Occipital lobe (tissue), 2 donors: Measurements from ENCODE around the gene UQCC2. TPM values are rescaled to one million over a fixed set of nuclear protein-coding genes. Genes with fewer than 3 reads are reported as not detected.
A peak's percentile ranks its signal among the peaks of the same experiment; 100 is the strongest.

Experiments
- DNase-seq: peaks from one replicate; lab custom pipeline; 2025; lab: John Stamatoyannopoulos, UW
- total RNA-seq: library from RNA; depleted of rRNA; stranded (reverse); fragments of >200 nt; gene quantifications from one replicate; pipeline ENCODE4 v1.2.3, GENCODE V29; 2014

The UQCC2 gene
- total RNA-seq: 15.8 TPM

DNA sequence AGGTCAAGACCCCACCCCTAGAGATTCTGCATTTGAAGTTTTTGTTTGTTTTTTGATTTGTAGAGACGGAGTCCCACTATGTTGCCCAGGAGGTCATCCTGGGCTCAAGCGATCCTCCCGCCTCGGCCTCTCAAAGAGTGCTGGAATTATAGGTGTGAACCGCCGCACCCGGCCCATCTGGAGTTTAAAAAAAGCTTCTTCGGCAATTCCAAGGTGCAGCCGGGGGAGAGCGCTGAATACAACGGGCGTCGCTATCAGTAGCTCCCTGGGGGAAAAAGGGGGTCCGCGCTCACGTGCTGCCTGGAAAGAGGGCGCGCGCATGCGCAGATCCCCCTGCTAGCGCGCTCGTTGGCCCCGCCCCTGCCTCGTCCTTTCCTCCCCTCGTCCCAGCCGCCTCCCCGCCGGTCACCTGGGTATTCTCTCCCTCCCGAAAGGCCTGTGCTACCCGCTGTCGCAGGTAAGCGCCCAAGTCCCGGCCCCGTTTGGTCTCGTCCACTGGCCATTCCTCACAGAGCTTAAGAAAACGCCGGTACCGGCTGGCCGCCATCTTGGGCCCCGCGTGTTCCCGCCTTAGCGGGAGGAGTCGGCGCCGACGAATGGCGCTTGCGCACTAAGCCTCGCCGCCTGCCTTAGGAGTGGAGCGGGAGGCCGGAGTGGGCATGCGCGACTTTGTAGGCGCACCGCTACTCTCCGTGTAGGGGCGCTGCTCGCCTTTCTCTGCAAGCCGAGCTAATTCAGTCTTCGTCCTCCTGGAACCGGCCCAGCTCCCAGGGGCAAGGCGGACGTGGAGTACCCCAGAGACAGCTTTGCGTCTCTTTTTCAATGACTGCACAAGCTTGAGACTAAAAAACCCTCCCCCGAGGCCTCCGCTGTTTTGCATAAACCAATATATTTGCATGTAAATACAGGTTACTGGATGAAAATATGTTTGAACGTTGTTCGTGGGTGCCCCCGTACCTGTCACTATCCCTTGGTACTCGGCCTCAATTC lies at the start of gene UQCC2:
UQCC2 (minus strand) TSS at position 561 of the 990 bp plus-strand sequence; CDS start at position 547, 14 bp downstream.
- DNase-seq: peak; percentile 87

DNA sequence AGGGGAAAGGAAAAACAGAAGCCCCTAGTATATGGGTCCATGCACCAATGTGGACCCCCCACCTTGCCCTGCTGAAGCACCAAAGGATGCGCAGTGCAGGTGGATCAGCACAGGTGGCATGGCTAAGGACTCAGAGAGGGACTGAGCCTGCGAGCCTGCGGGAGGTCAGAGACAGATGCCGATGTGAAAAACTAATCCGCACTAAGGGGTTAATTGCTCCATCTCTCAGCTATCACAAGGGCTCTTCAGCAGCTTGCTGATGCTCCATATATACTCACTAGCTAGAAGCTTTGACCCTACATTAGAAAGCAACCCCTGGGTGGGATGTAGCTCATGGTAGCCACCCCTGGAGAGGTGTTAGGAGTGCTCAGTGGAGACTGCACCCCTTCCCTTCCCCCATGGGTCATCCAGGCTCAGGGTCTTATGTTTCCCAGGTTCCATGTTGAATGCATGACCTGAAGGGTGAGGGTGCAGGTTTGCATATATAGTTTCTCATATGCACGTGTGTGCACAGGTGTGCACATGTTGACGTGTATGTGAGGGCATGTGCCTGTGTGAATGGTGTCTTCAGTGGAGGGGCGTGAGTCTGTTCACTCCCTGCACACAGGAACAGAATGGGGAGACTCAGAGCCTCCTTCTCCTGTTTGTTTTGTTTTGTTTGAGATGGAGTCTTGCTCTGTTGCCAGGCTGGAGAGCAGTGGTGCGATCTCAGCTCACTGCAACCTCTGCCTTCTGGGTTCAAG lies 48.6 kb upstream of the UQCC2 start:
- no peak for DNase-seq

DNA sequence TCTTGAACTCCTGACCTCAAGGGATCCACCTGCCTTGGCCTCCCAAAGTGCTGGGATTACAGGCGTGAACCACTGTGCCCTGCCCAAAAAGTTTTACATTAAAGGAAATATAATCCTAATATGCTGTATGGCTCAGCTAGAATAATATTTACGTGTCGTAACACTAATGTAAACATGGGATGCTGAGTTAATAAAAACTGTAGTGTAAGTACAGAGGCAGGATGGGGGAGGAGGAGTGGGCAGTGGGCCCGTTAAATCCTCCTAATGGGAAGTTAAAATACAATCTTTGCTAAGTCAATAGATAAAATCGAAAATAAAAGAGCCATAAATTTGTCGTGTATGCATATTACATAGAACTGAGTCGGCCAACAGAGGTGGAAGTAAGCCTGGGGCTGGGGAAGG lies 47.3 kb upstream of the UQCC2 start:
- no peak for DNase-seq

DNA sequence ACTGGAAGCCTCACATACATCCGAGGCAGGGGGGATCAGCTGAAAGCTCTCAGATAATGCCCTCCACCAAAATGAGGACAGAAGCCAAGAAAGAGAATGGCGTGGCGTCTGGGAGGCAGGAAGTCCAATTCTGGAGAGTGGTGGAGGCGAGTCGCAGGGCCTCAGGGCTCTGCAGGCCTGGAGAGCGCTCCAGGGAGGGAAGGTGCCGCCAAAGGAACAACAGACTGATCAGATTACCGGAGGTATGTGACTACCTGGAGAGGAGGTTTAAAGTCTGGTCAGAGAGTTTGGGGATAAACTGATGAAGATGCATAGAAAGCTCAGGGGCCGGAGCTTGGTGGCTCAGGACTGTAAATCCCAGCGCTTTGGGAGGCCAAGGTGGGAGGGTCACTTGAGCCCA lies 46.4 kb upstream of the UQCC2 start:
- no peak for DNase-seq

DNA sequence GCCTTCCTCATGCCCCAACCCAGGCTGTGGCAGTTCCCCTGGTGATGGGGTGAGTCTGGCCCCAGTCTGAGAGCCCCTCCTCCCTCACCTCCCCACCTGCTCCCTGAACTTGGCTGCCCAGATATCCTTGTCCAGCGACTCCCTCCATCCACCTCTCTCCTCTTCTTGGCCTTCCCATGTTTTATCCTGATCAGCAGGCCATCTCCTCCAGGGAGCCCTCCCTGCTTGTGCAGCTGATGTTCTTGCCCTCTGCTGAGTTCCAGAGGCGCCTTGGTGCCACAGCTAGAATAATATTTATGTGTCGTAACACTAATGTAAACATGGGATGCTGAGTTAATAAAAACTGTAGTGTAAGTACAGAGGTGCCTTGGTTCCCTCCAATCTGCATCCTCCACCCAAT lies 45.6 kb upstream of the UQCC2 start:
- no peak for DNase-seq

DNA sequence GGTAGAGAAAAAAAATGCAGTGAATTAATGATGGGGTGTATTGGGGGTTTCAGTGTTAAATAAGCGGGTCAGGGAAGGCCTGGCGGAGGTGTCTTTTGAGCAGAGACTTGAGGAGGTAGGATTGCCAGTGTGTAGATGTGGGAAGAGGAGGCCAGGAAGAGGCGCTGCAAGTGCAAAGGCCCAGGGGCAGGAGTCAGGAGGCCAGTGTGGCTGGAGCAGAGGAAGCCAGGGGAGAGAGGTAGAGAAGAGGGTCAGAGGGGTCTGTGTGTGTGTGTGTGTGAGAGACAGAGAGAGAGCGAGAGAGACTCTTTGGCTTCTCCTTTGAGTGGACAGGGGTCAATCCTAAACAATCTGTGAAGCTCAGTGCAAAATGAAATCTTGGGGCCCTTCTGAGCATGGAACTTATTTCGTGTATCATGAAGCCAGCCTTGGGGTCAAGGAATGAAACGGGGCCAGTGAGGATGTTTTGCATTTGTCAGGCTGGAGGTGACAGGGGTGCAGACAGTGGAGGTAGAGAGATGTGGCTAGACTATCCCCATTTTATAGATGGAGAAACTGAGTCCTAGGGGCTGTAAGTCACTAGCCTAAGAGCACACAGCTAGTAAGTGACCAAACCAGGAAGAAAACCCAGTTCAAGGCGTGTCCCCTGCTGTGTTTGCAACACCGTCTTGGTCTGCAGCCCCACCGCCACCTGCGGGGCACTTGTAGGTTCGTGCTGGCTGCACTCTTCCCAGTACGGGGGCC lies 44.9 kb upstream of the UQCC2 start:
- no peak for DNase-seq

DNA sequence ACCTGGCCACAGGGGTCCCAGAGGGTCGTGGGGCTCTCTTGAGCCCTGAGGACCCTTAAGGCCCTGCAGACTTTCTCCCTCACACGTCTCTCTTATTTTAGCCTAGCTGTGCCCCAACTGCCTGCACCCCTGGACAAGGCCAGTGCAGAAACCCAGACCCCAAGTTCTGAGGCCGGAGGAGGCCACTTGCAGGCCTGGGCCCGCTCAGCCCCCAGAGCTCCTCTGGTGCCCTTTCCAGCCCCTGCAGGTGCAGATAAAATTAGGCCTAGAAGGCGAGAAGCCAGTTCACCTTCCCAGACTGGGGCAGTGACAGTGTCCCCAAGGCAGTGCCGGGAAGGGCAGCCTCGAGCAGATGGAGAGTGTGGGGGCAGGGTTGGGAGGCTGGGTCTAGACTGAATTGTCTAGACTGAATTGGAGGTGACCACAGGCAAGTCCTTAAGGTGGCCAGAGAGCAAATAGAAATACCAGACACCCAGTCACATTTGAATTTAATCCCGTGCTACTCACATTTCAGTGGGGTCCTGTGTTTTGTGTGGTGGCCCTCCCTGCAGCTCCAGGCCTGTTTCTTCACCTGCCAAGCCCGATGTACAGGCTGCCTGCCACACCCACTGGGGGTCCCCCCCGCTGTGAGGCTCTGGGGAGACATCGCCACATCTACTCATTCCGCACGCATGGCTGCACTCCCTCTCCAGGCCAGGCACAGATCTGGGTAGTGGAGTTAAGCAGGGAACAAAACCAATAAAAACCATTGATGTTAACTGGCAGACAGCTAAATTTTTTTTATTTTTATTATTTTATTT lies 43.8 kb upstream of the UQCC2 start:
- DNase-seq: no peak

DNA sequence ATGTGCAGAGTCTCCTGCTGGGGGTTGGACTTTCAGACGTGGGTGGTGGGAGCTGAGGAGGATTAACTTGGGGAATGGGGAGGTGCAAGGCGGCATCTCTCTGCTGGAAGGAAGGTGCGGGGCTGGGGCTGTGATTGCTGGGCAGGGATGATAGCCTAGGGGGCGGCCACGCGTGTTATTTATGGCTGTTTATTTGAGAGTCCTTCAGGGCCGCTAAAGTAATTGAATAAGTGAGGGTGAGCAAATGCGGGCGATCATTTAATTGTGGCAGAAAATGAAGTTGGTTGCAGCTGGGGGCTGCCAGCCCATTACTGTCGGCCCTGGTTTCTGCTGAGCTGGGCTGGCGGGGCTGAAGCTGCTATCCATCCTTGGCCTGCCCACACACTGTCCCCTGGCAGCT lies 42.7 kb upstream of the UQCC2 start:
- DNase-seq: no peak

DNA sequence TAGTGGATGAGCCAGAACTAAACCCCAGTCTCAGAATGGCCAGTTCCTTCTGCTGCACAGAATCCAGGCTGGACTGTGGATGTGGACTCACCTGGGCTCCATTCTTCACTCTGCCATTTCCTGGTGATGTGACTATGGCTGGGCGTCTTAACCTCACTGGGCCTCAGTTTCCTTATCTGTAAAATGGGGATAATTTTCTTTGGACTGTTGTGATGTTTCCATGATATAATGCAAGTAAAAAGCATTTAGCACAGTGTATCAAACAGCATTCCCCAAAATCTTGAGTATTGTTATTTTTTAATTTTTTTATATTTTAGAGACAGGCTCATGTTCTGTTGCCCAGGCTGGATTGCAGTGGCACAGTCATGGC lies 41.1 kb upstream of the UQCC2 start:
- no peak for DNase-seq

DNA sequence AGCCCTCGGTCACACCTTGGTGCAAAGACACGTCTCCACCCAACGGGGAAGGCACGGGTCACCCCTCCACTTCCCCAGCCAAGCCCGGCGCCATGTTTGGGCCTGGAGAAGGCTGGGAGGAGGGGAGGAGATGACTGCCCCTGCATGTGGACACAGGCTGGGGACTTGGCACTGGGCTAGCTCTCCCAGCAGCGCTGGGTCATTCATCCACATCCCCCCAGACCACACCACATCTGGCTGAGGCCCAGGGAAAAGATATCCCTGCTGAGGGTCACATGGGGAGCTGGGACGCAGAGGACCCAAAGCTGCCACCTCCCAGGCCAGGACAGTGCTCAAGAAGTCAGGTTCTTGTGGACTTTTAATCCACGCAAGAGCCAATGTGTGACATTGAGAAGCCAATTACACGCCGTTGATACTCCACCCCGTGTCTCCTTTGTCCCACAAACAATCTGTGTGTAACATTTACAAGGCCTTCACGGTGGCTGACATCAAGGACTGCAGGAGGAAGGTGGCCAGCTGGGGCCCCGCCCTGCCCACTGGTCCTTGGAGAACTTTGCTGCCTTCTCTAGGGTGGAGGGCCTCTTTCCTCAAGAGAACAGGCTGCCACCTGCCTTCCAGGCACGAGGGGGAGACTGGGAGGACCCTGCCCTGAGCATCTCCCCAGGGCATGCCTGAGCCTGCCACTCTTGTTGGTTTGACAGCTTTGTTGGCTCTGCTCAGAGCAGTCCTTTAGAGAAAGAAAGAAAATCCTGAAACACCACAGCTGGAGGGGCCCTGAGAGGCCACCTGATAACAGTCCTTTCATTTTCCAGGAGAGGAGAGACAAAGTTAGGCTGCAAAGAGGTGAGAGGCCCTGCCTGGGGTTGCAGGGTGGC lies 40.5 kb upstream of the UQCC2 start:
- DNase-seq: no peak

DNA sequence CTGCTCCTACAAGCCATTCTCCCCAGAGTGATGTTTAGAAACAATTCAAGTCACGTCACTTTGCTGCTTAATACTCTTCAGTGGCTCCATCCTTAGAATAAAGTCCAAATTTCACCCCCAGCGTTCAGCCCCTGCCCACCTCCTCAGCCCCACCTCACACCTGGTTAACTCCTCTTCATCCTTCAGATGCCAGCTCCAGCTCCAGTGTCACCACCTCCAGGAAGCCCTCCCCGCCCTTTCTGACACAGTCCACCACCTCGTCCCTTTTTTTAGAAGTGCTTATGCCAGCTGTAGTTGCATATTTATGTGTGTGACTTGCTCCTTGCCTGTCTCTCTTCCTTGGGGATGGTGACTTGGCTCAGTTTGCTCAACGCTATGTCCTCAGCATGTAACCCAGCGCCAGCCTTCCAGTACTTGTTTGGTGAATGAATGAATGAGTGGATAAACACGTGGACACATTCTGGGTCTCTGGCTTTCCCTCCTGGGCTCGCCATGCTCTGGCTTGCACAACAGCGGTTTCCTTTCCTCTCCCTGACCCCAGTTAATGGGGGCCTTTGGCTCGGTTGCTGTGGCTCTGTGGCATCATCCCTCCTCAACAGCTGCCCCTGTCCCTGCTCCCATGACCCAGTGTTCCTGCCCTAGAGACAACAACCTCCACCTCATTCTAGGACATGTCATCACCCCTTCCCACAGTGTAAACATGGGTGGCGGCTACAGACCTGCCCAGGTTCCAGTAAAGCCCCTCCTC lies 38.9 kb upstream of the UQCC2 start:
- DNase-seq: no peak

DNA sequence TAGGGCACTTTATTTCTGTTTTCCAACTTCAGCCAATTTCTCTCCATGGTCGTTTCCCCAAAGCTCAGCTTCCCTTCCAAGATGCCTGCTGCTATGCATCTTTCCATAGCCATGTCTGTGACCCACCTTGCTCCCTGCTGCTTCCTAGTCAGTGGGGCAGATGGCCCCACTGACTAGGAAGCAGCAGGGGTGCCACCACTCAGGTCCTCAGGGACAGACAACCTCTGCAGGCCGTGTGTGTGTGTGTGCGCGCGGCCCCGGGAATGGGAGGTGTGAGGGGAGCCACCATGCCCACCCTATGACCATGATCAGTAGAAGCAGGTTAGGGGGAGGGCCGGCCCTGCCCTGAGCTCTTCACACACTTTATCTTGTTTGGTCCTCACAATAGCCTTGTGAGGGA lies 37.9 kb upstream of the UQCC2 start:
- no peak for DNase-seq

DNA sequence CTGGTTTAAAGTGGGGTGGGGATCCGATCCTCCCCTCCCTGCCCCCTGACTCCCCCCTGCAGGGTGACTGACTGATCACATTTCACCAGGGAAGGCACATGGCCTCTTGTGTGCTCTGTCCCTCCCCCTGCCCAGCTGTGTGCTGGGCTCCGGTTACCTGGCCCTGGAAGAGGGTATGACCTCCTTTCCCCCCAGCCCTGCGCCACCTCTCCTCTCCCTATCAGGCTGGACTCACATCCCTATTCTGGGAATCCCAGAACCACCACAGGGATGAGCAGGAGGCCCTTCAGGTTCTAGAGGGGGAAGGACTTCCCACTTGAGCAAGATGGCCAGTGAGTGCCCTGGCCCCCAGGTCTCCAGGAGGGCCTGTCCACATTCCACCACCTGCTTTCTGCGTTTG lies 37.3 kb upstream of the UQCC2 start:
- DNase-seq: no peak

DNA sequence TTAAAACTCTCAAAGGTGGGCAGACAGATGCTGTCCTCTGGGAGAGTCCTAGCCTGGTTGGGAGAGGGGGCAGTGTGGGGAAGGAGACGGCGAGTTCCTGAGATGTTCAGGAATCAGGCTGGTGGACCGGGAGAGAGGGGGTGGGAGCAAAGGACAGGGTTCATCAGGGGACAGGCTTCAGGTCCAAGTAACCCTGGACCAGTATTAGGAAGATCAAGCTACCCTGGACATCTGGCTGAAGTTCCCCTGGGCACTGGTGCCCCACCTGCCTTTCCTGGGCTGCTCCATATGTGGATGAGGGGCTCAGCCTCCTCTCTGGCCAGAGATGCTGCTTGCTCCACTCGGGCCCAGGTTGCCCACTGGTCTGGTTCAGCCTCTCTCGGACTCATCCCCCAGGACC lies 36.3 kb upstream of the UQCC2 start:
- DNase-seq: no peak

DNA sequence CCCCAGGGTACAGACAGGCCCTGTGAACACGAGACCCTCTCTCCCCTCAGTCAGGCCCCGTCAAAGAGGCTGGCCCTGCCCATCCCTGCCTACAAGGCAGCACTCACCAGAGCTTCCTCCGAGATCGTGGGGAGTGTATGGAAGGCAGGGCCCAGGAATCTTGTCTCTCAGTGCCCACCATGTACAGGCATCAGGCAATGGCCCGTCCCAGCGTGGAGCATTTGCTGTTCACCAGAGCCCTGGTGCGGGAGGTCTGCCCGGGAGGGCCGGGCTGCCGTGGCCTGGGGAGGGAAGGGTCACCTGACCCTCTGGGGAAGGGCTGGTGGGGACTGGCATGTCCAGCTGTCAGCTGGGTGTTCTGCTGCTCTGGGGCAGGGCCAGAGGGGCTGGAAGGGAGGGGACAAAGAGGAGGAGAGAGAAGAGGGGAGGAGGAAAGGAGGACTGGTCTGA lies 35.2 kb upstream of the UQCC2 start, which contains the start of gene IP6K3:
IP6K3 (minus strand) TSS at position 255 of the 450 bp plus-strand sequence. CDS start 11,429 bp downstream, outside the sequence.
- peak; percentile 78 for DNase-seq

DNA sequence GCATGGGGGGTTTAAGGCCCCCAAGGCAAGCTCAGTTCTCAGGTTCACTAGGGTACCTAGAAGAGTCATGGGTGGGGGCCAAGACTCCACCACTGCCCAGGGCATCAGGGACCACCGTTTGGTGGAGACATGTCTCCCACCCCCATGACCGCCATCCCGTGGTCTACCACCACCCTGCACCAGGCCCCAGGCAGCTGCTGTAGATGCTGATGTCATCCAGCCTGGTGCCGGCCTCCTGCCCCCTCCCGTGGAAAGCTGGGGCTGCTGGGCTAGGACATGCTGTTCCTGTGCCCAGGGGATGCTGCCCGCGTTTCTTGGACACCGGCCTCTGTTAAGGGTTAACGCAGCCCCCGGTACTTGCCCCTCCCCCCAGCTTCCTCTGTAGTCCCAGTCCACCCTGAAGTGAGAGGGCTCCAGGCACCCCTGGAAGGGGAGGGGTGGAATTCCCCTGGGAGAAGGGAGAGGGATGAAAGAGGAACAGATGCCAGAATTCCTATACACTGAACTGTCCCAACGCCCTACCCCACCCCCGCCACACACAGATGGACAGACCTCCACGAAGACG lies 34.6 kb upstream of the UQCC2 start:
- peak; percentile 60 for DNase-seq

DNA sequence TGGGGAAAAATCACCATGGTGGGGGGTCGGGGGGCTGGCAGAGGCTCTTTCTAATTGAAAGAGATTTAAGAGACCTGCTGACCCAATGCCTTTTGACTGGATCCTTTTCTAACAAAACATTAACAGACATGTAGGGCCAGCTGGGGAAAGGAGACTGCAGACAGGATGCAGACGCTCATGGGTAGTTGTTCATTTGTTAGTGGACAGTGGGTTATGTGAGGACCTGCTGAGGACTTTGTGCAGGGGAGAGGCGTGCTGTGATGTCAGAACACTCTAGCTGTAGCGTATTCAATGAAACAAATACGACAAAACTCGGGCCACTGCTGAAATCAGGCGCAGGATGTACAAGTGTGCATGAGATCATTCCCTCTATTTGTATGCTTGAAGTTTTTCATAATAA lies 34.0 kb upstream of the UQCC2 start:
- no peak for DNase-seq

DNA sequence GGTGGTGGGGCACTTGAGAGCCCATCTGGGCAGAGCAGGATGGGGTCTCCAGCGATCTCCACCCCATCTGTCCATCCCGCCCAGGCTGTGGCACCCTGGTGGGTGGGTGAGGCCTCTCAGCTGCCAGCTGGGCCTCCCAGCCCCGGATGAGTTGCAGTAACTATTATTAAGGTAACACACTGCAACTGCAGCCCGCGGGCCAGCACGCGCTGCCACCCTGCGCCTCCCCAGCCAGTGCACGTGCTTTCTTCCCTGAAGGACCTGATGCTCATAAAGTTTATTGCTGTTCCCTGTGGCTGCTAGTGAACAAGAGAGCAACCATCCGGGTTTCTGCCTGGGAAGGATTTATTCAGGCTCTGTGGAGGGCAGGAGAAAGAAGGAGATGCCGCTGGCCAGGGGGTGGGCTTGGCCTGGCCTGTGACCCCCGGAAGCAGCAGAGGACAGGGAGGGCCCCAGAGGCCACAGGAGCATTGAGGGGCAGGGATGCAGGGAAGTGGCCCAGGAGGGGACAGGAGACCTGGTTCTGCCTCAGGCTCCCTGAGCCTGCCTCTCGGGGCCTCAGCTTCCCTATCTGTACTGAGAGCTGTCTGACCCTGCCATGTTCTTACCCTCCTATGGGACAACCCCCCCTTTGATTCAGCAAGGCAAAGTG lies 33.5 kb upstream of the UQCC2 start:
- DNase-seq: no peak
